Retinal pigment epithelial cell (primary cell): ENCODE results near the gene TNIK.
"Not testable (repeated sequence)": the region's sequence is repeated elsewhere in the genome, so short reads cannot be mapped to it uniquely, and the experiment has no call there.

Experiments used
- DNase-seq: peaks from one replicate; pipeline ENCODE4 v3.0.0-alpha.2; 2010; ENCODE audit warnings: low read depth
- H3K4me3 ChIP-seq: 2 replicates; pipeline ENCODE4 v1.5.1; 2011; ENCODE audit warnings: mild to moderate bottlenecking, low read length, control low read depth, moderate library complexity
- CTCF ChIP-seq: conservative IDR thresholded peaks from 2 replicates; pipeline ENCODE4 v1.5.1; 2011; ENCODE audit warnings: low read depth, low read length, control low read depth, inconsistent platforms

Gene TNIK

GRCh38 chr3:171371354-171371753, 88.9 kb downstream of the TNIK start:
- no peak overlapping the region for H3K4me3 ChIP-seq
- DNase-seq: no peak
- no peak for TF ChIP-seq CTCF

- TF ChIP-seq CTCF: no peak
- no peak for DNase-seq
- H3K4me3 ChIP-seq: no peak overlapping the region
Measured at GRCh38 chr3:171369156-171369555, 91.0 kb downstream of the TNIK start.

GRCh38 chr3:171366738-171367137, 93.5 kb downstream of the TNIK start:
- DNase-seq, H3K4me3 ChIP-seq: not testable (repeated sequence)

- DNase-seq: no peak
- no peak for TF ChIP-seq CTCF
- no peak overlapping the region for H3K4me3 ChIP-seq
Measured at GRCh38 chr3:171366043-171366442, 94.2 kb downstream of the TNIK start.

- H3K4me3 ChIP-seq: no peak overlapping the region
- DNase-seq: no peak
- no peak for TF ChIP-seq CTCF
Measured at GRCh38 chr3:171365489-171365888, 94.7 kb downstream of the TNIK start.

GRCh38 chr3:171364500-171364899, 95.7 kb downstream of the TNIK start:
- no peak for TF ChIP-seq CTCF
- no peak overlapping the region for H3K4me3 ChIP-seq
- DNase-seq: no peak

- no peak overlapping the region for H3K4me3 ChIP-seq
- no peak for DNase-seq
- no peak for TF ChIP-seq CTCF
Measured at GRCh38 chr3:171363202-171363601, 97.0 kb downstream of the TNIK start.

GRCh38 chr3:171362575-171362974, 97.6 kb downstream of the TNIK start:
- DNase-seq: no peak
- TF ChIP-seq CTCF: no peak
- no peak overlapping the region for H3K4me3 ChIP-seq
